ENCODE results near the gene TMEM106B. TPM values are rescaled to one million over a fixed set of nuclear protein-coding genes. Genes with fewer than 3 reads are reported as not detected.
"Not testable (repeated sequence)": the region's sequence is repeated elsewhere in the genome, so short reads cannot be mapped to it uniquely, and the experiment has no call there.

Gene TMEM106B
- 10 to 100 TPM; 29.0 to 31.2 TPM for total RNA-seq

- H3K27ac Mint-ChIP-seq: peak within 1 kb of the TSS; percentile 97
- H3K4me3 Mint-ChIP-seq: peak within 1 kb of the TSS; percentile 79
- ChIA-PET CTCF (interaction anchor here (0.7 to 2.0 kb wide), 10 partner anchors 12 to 146 kb away, joined by 3 to 5 read pairs (median 4); no protein-coding TSS in a partner anchor), POLR2A (interaction anchor here (0.8 to 3.0 kb wide), 22 partner anchors 9 to 1779 kb away, joined by 3 to 35 read pairs (median 4); partner anchors contain the start of genes ETV1 and VWDE)
- H3K4me1 Mint-ChIP-seq: peaks cover 26% of the 10 kb centered on the region
- peaks cover 18% of the 10 kb centered on the region for H3K36me3 Mint-ChIP-seq (ENCODE audit: low read depth)
- peaks cover 10% of the 10 kb centered on the region for H3K27me3 Mint-ChIP-seq
- peak; percentile 98 for DNase-seq
- H3K9me3 Mint-ChIP-seq: no peaks in the 10 kb centered on the region
Observed at GRCh38 chr7:12211054-12211710, at the start of gene TMEM106B. TMEM106B (plus strand) TSS chr7:12211294; CDS start chr7:12214811, 3,517 bp downstream.

DNA sequence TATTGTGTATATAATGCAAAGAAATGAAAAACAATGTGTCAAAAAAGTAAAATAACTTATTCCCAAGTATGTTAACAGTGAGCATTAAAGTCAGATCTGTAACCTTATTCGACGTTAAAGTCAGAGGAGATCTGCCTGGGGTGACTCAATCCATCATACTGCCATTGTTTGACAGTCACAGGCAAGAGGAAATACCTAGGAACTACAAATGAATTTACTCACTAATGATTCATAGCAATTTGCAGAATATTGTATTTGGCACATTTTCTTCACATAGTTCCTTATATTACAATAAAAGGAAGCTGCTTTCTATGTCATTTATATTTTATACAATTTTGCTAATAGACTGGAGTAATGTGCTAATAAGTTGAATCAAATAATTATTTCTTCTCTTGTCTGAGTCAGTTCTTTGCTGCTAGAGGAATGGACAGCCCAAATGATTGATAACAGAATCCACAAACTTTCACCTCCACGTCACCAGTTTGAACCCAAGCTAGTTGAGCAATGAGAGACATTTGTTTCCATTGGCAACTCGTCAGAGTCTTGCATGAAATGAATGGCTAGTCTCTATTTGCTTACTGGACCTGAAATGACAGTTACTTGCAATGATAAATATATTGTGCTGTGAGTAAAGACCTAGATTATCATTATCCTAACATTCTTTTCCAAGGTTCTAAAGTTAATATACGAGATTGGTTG lies 48.5 kb upstream of the TMEM106B start:
- no peaks in the 10 kb centered on the region for H3K27me3 Mint-ChIP-seq
- H3K36me3 Mint-ChIP-seq (ENCODE audit: low read depth): peaks cover 16% of the 10 kb centered on the region
- H3K4me3 Mint-ChIP-seq: no peak overlapping the region
- no peak overlapping the region for H3K27ac Mint-ChIP-seq
- ChIA-PET CTCF (no interaction called here), POLR2A (no interaction called here)
- no peak for DNase-seq
- H3K9me3 Mint-ChIP-seq: peaks cover 17% of the 10 kb centered on the region
- H3K4me1 Mint-ChIP-seq: peaks cover 2% of the 10 kb centered on the region

GRCh38 chr7:12168065-12168464 lies 43.0 kb upstream of the TMEM106B start:
- H3K27me3 Mint-ChIP-seq, DNase-seq, H3K27ac Mint-ChIP-seq, CTCF ChIA-PET, H3K4me3 Mint-ChIP-seq: not testable (repeated sequence)
- Mint-ChIP-seq H3K36me3 (ENCODE audit: low read depth) (peaks cover 43% of the 10 kb centered on the region), H3K9me3 (peaks cover 37% of the 10 kb centered on the region), H3K4me1 (peaks cover 28% of the 10 kb centered on the region)
- POLR2A ChIA-PET: interaction anchor here (3.8 kb wide), 1 partner anchor 43 kb away, joined by 23 read pairs; the partner anchor contains the start of gene TMEM106B

DNA sequence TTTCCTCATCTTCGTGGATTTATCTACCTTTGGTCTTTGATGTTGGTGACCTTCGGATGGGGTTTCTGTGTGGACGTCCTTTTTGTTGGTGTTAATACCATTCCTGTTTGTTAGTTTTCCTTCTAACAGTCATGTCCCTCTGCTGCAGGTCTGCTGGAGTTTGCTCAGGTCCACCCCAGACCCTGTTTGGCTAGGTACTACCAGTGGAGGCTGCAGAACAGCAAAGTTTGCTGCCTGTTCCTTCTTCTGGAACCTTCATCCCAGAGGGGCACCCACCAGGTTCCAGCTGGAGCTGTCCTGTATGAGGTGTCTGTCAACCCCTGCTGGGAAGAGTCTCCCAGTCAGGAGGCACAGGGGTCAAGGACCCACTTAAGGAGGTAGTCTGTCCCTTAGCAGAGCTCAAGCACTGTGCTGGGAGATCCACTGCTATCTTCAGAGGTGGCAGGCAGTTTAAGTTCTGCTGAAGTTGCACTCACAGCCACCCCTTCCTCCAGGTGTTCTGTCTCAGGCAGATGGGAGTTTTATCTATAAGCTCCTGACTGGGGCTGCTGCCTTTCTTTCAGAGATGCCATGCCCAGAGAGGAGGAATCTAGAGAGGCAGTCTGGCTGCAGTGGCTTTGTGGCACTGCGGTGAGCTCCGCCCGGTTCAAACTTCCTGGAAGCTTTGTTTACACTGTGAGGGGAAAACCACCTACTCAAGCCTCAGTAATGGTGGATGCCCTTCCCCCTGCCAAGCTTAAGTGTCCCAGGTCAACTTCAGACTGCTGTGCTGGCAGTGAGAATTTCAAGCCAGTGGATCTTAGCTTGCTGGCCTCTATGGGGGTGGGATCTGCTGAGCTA lies 40.9 kb upstream of the TMEM106B start:
- CTCF ChIA-PET: interaction anchor here (1.1 to 1.2 kb wide), 2 partner anchors 19 to 41 kb away, joined by 3 to 5 read pairs; partner anchors contain the start of gene TMEM106B

GRCh38 chr7:12173671-12174070 lies 37.4 kb upstream of the TMEM106B start:
- Mint-ChIP-seq H3K27me3 (no peaks in the 10 kb centered on the region), H3K4me1 (peaks cover 28% of the 10 kb centered on the region)

More for the DNA sequence above, 40.9 kb upstream of the TMEM106B start:
- DNase-seq: peak; percentile 78
- Mint-ChIP-seq H3K27ac (peak overlapping the region; percentile 73), H3K4me3 (peak overlapping the region; percentile 33), H3K9me3 (peaks cover 37% of the 10 kb centered on the region), H3K36me3 (ENCODE audit: low read depth) (peaks cover 43% of the 10 kb centered on the region), H3K4me1 (peaks cover 28% of the 10 kb centered on the region)
- POLR2A ChIA-PET: interaction anchor here (0.7 to 3.8 kb wide), 3 partner anchors 38 to 88 kb away, joined by 3 to 23 read pairs (median 3); partner anchors contain the start of gene TMEM106B
- H3K27me3 Mint-ChIP-seq: not testable (repeated sequence)

GRCh38 chr7:12174931-12175330 lies 36.2 kb upstream of the TMEM106B start:
- Mint-ChIP-seq H3K4me1 (peaks cover 18% of the 10 kb centered on the region), H3K27me3 (no peaks in the 10 kb centered on the region), H3K4me3 (no peak overlapping the region), H3K27ac (no peak overlapping the region), H3K36me3 (ENCODE audit: low read depth) (peaks cover 4% of the 10 kb centered on the region), H3K9me3 (peaks cover under 1% of the 10 kb centered on the region)
- CTCF ChIA-PET: no interaction called here
- no peak for DNase-seq
- POLR2A ChIA-PET: interaction anchor here (0.7 kb wide), 1 partner anchor 36 kb away, joined by 4 read pairs; the partner anchor contains the start of gene TMEM106B

More at GRCh38 chr7:12173671-12174070, 37.4 kb upstream of the TMEM106B start:
- ChIA-PET CTCF (no interaction called here), POLR2A (no interaction called here)
- H3K27ac Mint-ChIP-seq: no peak overlapping the region
- H3K9me3 Mint-ChIP-seq: peaks cover 10% of the 10 kb centered on the region
- H3K4me3 Mint-ChIP-seq: no peak overlapping the region
- H3K36me3 Mint-ChIP-seq (ENCODE audit: low read depth): peaks cover 16% of the 10 kb centered on the region
- no peak for DNase-seq

DNA sequence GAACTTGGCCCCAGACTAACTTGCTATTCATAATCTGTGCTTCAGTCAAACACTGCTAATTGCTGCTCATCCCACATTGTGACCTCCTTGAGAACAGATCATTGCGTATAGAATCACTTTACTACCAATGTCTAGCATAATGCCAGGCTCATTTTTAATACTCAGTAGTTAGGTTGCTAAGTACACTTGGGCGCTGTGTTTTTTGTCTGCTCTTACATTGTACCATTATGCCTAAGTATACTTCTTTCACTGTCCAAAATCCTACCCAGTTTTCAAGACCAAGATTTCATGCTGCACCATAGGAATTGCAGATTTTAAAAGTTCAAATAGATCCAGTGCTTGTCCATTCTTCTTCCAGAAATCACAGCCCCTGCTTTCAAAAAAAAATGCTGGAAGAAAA lies 32.8 kb upstream of the TMEM106B start:
- CTCF ChIA-PET: no interaction called here
- H3K27me3 Mint-ChIP-seq: peaks cover 2% of the 10 kb centered on the region
- H3K36me3 Mint-ChIP-seq (ENCODE audit: low read depth): no peaks in the 10 kb centered on the region

DNA sequence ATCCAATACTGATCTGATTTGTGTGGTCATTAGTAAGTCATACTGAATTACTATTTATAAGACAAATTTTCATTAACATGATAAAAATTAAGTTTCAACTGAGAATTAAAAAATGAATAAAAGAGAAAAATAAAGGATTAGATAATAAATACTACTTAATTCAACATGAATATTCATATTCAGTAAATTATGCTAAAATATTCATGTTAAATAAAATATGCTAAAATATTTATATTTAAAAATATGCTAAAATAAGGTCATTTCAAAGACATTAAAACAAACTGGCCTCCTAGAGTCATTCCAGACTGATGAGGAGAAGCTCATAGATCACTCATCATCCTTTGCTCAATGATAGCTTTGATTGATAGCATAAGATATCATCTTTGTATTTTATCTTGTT lies 16.7 kb upstream of the TMEM106B start:
- POLR2A ChIA-PET: no interaction called here
- Mint-ChIP-seq H3K36me3 (ENCODE audit: low read depth) (no peaks in the 10 kb centered on the region), H3K9me3 (peaks cover 3% of the 10 kb centered on the region), H3K4me3 (no peak overlapping the region), H3K27me3 (peaks cover 2% of the 10 kb centered on the region), H3K27ac (no peak overlapping the region), H3K4me1 (no peaks in the 10 kb centered on the region)
- no peak for DNase-seq
- CTCF ChIA-PET: no interaction called here

More for the DNA sequence above, 32.8 kb upstream of the TMEM106B start:
- no peak overlapping the region for H3K27ac Mint-ChIP-seq
- no peaks in the 10 kb centered on the region for H3K4me1 Mint-ChIP-seq
- DNase-seq: no peak
- POLR2A ChIA-PET: no interaction called here
- no peak overlapping the region for H3K4me3 Mint-ChIP-seq
- H3K9me3 Mint-ChIP-seq: no peaks in the 10 kb centered on the region

DNA sequence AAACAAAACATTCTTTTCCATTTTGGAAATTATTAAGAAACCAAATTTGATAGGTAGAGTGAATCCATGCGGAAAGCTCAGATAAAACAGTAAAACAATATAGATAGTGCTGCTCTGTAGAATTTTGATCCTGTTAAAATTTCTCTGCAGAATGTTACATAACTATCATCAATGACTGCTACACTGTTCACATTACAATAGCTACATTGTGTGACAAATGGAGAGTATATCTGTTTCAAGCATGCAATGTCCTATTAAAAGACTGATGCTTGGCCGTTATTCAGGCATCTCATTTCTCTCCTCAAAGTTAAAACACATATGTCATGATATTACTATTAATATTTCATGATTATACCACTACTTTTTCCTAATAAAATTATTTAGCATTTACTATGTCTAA lies 14.7 kb upstream of the TMEM106B start:
- CTCF ChIA-PET: interaction anchor here (1.0 kb wide), 1 partner anchor 15 kb away, joined by 4 read pairs; the partner anchor contains the start of gene TMEM106B
- peaks cover 4% of the 10 kb centered on the region for H3K27me3 Mint-ChIP-seq
- H3K4me1 Mint-ChIP-seq: no peaks in the 10 kb centered on the region
- H3K9me3 Mint-ChIP-seq: no peaks in the 10 kb centered on the region
- H3K27ac Mint-ChIP-seq: no peak overlapping the region
- H3K4me3 Mint-ChIP-seq: no peak overlapping the region
- no peak for DNase-seq
- POLR2A ChIA-PET: no interaction called here
- no peaks in the 10 kb centered on the region for H3K36me3 Mint-ChIP-seq (ENCODE audit: low read depth)

GRCh38 chr7:12199363-12199762 lies 11.7 kb upstream of the TMEM106B start:
- Mint-ChIP-seq H3K27ac (no peak overlapping the region), H3K9me3 (no peaks in the 10 kb centered on the region), H3K4me1 (no peaks in the 10 kb centered on the region), H3K27me3 (peaks cover 4% of the 10 kb centered on the region), H3K36me3 (ENCODE audit: low read depth) (no peaks in the 10 kb centered on the region), H3K4me3 (no peak overlapping the region)
- DNase-seq: no peak
- ChIA-PET POLR2A (no interaction called here), CTCF (no interaction called here)

- POLR2A ChIA-PET: interaction anchor here (1.4 kb wide), 1 partner anchor 36 kb away, joined by 3 read pairs; no protein-coding TSS in a partner anchor
- Mint-ChIP-seq H3K4me3 (no peak overlapping the region), H3K4me1 (peaks cover 10% of the 10 kb centered on the region)
Observed at GRCh38 chr7:12207046-12207445, 4.0 kb upstream of the TMEM106B start.

DNA sequence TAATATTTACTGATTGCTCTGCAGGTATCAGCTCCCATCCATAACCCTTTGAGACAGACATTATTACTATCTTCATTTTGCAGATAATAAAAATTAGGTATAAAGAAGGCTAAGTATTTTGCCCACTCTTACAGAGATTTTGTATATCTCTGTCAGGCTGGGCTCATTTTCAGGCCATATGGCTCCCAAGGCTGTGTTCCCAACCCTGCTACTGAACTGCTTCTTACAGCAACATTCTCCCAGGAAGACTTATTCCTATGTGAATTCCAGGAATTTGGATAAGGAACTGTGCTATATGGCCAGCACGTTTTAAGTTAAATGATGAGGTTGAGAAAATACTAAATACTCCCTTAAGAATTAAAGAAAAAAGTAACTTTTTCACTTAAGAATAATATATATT lies 1.9 kb upstream of the TMEM106B start:
- POLR2A ChIA-PET: no interaction called here
- H3K27ac Mint-ChIP-seq: no peak overlapping the region

More at GRCh38 chr7:12207046-12207445, 4.0 kb upstream of the TMEM106B start:
- CTCF ChIA-PET: interaction anchor here (0.9 kb wide), 1 partner anchor 116 kb away, joined by 3 read pairs; no protein-coding TSS in a partner anchor
- Mint-ChIP-seq H3K9me3 (no peaks in the 10 kb centered on the region), H3K27me3 (peaks cover 12% of the 10 kb centered on the region), H3K36me3 (ENCODE audit: low read depth) (no peaks in the 10 kb centered on the region), H3K27ac (no peak overlapping the region)
- no peak for DNase-seq

More for the DNA sequence above, 1.9 kb upstream of the TMEM106B start:
- CTCF ChIA-PET: interaction anchor here (1.0 kb wide), 1 partner anchor 142 kb away, joined by 4 read pairs; no protein-coding TSS in a partner anchor
- DNase-seq: no peak
- Mint-ChIP-seq H3K27me3 (peaks cover 12% of the 10 kb centered on the region), H3K4me1 (peaks cover 23% of the 10 kb centered on the region), H3K4me3 (no peak overlapping the region), H3K9me3 (no peaks in the 10 kb centered on the region), H3K36me3 (ENCODE audit: low read depth) (peaks cover 6% of the 10 kb centered on the region)
